ENCODE data around the gene MYRIP.

Gene MYRIP

GRCh38 chr3:40160933-40161332 lies 351.5 kb downstream of the MYRIP start:
- no peaks in the 10 kb centered on the region for H3K27me3 ChIP-seq (ENCODE audit: control insufficient read depth, insufficient read depth, low read length)
- no peaks in the 10 kb centered on the region for H3K4me1 ChIP-seq (ENCODE audit: control insufficient read depth, insufficient read depth, low read length)
- H3K36me3 ChIP-seq (ENCODE audit: control insufficient read depth, insufficient read depth, low read length): no peaks in the 10 kb centered on the region
- H3K9ac ChIP-seq (ENCODE audit: low read depth, low read length): no peak overlapping the region
- no peaks in the 10 kb centered on the region for H3K9me3 ChIP-seq (ENCODE audit: control insufficient read depth, insufficient read depth, low read length)
- no peak overlapping the region for H3K4me3 ChIP-seq (ENCODE audit: low read depth, low read length)

DNA sequence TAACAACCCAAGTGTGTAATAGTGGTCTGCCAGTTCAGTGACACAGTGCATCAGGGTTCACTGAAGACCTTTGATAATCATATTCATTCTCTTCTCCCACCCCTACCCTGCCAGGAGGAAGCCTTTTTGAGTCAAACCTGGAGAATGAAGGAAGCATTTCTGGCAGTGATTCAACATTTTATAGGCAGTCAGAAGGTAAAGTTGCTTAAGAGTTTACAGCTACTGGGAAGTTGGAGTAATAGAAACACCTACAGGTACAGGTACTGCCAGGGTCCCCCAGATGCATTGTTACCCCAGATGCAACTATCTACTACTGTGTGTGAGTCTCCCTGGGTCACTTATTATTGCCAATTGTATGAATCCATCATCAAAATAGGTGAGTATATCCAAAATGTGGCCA lies 353.2 kb downstream of the MYRIP start:
- Histone ChIP-seq H3K27me3 (ENCODE audit: control insufficient read depth, insufficient read depth, low read length) (no peaks in the 10 kb centered on the region), H3K4me3 (ENCODE audit: low read depth, low read length) (no peak overlapping the region), H3K9me3 (ENCODE audit: control insufficient read depth, insufficient read depth, low read length) (no peaks in the 10 kb centered on the region), H3K9ac (ENCODE audit: low read depth, low read length) (no peak overlapping the region), H3K4me1 (ENCODE audit: control insufficient read depth, insufficient read depth, low read length) (no peaks in the 10 kb centered on the region), H3K36me3 (ENCODE audit: control insufficient read depth, insufficient read depth, low read length) (no peaks in the 10 kb centered on the region)

DNA sequence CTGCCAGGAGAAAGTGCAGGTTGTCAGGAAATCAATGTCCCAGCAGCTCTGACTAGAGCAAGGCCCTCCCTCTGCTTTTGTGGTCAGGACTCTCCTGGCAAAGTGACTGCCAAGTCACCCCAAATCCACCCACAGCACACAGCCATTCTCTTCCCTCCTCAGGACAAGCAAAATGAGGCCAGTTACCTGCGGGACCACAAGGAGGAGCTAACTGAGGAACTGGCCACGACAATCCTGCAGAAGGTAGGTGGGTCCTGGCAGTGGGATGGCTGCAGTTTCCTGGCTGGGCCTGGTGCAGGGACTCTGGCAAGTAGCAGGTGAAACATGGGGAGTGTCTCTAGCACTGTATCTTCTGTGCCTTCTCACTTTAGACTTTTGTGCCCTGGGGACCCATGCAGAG lies 357.6 kb downstream of the MYRIP start:
- H3K9ac ChIP-seq (ENCODE audit: low read depth, low read length): no peak overlapping the region
- peaks cover 4% of the 10 kb centered on the region for H3K4me1 ChIP-seq (ENCODE audit: control insufficient read depth, insufficient read depth, low read length)
- H3K4me3 ChIP-seq (ENCODE audit: low read depth, low read length): no peak overlapping the region
- no peaks in the 10 kb centered on the region for H3K36me3 ChIP-seq (ENCODE audit: control insufficient read depth, insufficient read depth, low read length)
- H3K27me3 ChIP-seq (ENCODE audit: control insufficient read depth, insufficient read depth, low read length): no peaks in the 10 kb centered on the region
- H3K9me3 ChIP-seq (ENCODE audit: control insufficient read depth, insufficient read depth, low read length): no peaks in the 10 kb centered on the region

DNA sequence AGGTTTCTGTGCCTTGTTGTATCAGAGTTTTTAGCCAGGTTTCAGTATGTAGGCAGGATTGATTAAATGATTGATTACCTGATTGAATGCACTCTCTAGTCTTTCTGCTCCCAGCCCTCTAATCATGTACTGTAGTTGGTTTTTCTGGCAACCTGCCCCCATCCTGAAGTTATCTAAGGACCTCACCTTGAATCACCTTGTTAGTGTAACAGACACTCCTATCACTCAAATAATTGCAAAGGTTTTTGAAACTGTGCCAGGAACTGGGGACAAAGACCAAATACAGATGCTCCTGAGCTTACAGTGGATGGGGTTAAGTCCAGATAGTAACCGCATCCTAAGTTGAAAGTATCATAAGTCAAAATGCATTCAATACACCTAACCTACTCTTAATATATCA lies 358.5 kb downstream of the MYRIP start:
- H3K4me3 ChIP-seq (ENCODE audit: low read depth, low read length): no peak overlapping the region
- H3K27me3 ChIP-seq (ENCODE audit: control insufficient read depth, insufficient read depth, low read length): no peaks in the 10 kb centered on the region
- no peaks in the 10 kb centered on the region for H3K36me3 ChIP-seq (ENCODE audit: control insufficient read depth, insufficient read depth, low read length)
- no peak overlapping the region for H3K9ac ChIP-seq (ENCODE audit: low read depth, low read length)
- H3K9me3 ChIP-seq (ENCODE audit: control insufficient read depth, insufficient read depth, low read length): no peaks in the 10 kb centered on the region
- peaks cover 4% of the 10 kb centered on the region for H3K4me1 ChIP-seq (ENCODE audit: control insufficient read depth, insufficient read depth, low read length)

GRCh38 chr3:40169983-40170382 lies 360.6 kb downstream of the MYRIP start:
- no peaks in the 10 kb centered on the region for H3K27me3 ChIP-seq (ENCODE audit: control insufficient read depth, insufficient read depth, low read length)
- no peak overlapping the region for H3K9ac ChIP-seq (ENCODE audit: low read depth, low read length)
- H3K4me3 ChIP-seq (ENCODE audit: low read depth, low read length): no peak overlapping the region
- H3K4me1 ChIP-seq (ENCODE audit: control insufficient read depth, insufficient read depth, low read length): peaks cover 4% of the 10 kb centered on the region
- H3K9me3 ChIP-seq (ENCODE audit: control insufficient read depth, insufficient read depth, low read length): no peaks in the 10 kb centered on the region
- no peaks in the 10 kb centered on the region for H3K36me3 ChIP-seq (ENCODE audit: control insufficient read depth, insufficient read depth, low read length)

- Histone ChIP-seq H3K4me3 (ENCODE audit: low read depth, low read length) (no peak overlapping the region), H3K27me3 (ENCODE audit: control insufficient read depth, insufficient read depth, low read length) (no peaks in the 10 kb centered on the region), H3K4me1 (ENCODE audit: control insufficient read depth, insufficient read depth, low read length) (peaks cover 4% of the 10 kb centered on the region), H3K36me3 (ENCODE audit: control insufficient read depth, insufficient read depth, low read length) (no peaks in the 10 kb centered on the region), H3K9ac (ENCODE audit: low read depth, low read length) (no peak overlapping the region), H3K9me3 (ENCODE audit: control insufficient read depth, insufficient read depth, low read length) (no peaks in the 10 kb centered on the region)
These were observed 361.0 kb downstream of the MYRIP start for GRCh38 chr3:40170395-40170794.

GRCh38 chr3:40172560-40172959 lies 363.2 kb downstream of the MYRIP start:
- H3K9ac ChIP-seq (ENCODE audit: low read depth, low read length): no peak overlapping the region
- H3K9me3 ChIP-seq (ENCODE audit: control insufficient read depth, insufficient read depth, low read length): no peaks in the 10 kb centered on the region
- H3K36me3 ChIP-seq (ENCODE audit: control insufficient read depth, insufficient read depth, low read length): no peaks in the 10 kb centered on the region
- no peaks in the 10 kb centered on the region for H3K27me3 ChIP-seq (ENCODE audit: control insufficient read depth, insufficient read depth, low read length)
- peaks cover 4% of the 10 kb centered on the region for H3K4me1 ChIP-seq (ENCODE audit: control insufficient read depth, insufficient read depth, low read length)
- no peak overlapping the region for H3K4me3 ChIP-seq (ENCODE audit: low read depth, low read length)

GRCh38 chr3:40173227-40173721 lies 363.9 kb downstream of the MYRIP start:
- Histone ChIP-seq H3K4me1 (ENCODE audit: control insufficient read depth, insufficient read depth, low read length) (peaks cover 4% of the 10 kb centered on the region), H3K9ac (ENCODE audit: low read depth, low read length) (no peak overlapping the region), H3K9me3 (ENCODE audit: control insufficient read depth, insufficient read depth, low read length) (no peaks in the 10 kb centered on the region), H3K4me3 (ENCODE audit: low read depth, low read length) (no peak overlapping the region), H3K36me3 (ENCODE audit: control insufficient read depth, insufficient read depth, low read length) (no peaks in the 10 kb centered on the region), H3K27me3 (ENCODE audit: control insufficient read depth, insufficient read depth, low read length) (no peaks in the 10 kb centered on the region)

- Histone ChIP-seq H3K36me3 (ENCODE audit: control insufficient read depth, insufficient read depth, low read length) (no peaks in the 10 kb centered on the region), H3K4me1 (ENCODE audit: control insufficient read depth, insufficient read depth, low read length) (peaks cover 2% of the 10 kb centered on the region), H3K27me3 (ENCODE audit: control insufficient read depth, insufficient read depth, low read length) (no peaks in the 10 kb centered on the region), H3K4me3 (ENCODE audit: low read depth, low read length) (no peak overlapping the region), H3K9ac (ENCODE audit: low read depth, low read length) (no peak overlapping the region), H3K9me3 (ENCODE audit: control insufficient read depth, insufficient read depth, low read length) (no peaks in the 10 kb centered on the region)
These were observed 368.7 kb downstream of the MYRIP start for GRCh38 chr3:40178012-40178594.

- Histone ChIP-seq H3K9me3 (ENCODE audit: control insufficient read depth, insufficient read depth, low read length) (no peaks in the 10 kb centered on the region), H3K4me3 (ENCODE audit: low read depth, low read length) (no peak overlapping the region), H3K36me3 (ENCODE audit: control insufficient read depth, insufficient read depth, low read length) (no peaks in the 10 kb centered on the region), H3K4me1 (ENCODE audit: control insufficient read depth, insufficient read depth, low read length) (peaks cover 2% of the 10 kb centered on the region), H3K9ac (ENCODE audit: low read depth, low read length) (no peak overlapping the region), H3K27me3 (ENCODE audit: control insufficient read depth, insufficient read depth, low read length) (no peaks in the 10 kb centered on the region)
These were observed 369.6 kb downstream of the MYRIP start for GRCh38 chr3:40179016-40179415.

DNA sequence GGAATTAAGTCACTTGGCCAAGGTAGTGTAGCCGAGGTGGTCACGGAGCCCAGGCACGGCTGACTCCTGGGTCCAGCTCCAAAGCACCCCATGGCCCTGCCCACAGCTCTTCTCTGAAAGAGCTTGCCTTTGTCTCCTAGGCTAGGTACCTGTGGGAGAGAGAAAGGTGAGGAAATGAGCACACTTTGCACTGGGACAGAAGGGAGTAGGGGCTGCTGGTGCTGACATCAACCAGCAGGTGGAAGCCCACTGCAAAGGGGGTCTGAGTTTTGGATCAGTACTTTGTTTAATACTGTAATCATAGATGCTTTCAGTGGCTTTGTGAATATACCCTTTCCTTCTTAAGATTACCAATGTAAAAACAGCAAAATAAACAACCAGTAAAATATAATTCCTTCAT lies 371.8 kb downstream of the MYRIP start:
- H3K9ac ChIP-seq (ENCODE audit: low read depth, low read length): no peak overlapping the region
- no peaks in the 10 kb centered on the region for H3K9me3 ChIP-seq (ENCODE audit: control insufficient read depth, insufficient read depth, low read length)
- no peaks in the 10 kb centered on the region for H3K36me3 ChIP-seq (ENCODE audit: control insufficient read depth, insufficient read depth, low read length)
- H3K27me3 ChIP-seq (ENCODE audit: control insufficient read depth, insufficient read depth, low read length): no peaks in the 10 kb centered on the region
- H3K4me1 ChIP-seq (ENCODE audit: control insufficient read depth, insufficient read depth, low read length): peaks cover 2% of the 10 kb centered on the region
- H3K4me3 ChIP-seq (ENCODE audit: low read depth, low read length): no peak overlapping the region

GRCh38 chr3:40185029-40185695 lies 375.8 kb downstream of the MYRIP start:
- Histone ChIP-seq H3K9ac (ENCODE audit: low read depth, low read length) (no peak overlapping the region), H3K4me1 (ENCODE audit: control insufficient read depth, insufficient read depth, low read length) (no peaks in the 10 kb centered on the region), H3K27me3 (ENCODE audit: control insufficient read depth, insufficient read depth, low read length) (no peaks in the 10 kb centered on the region), H3K4me3 (ENCODE audit: low read depth, low read length) (no peak overlapping the region), H3K9me3 (ENCODE audit: control insufficient read depth, insufficient read depth, low read length) (no peaks in the 10 kb centered on the region), H3K36me3 (ENCODE audit: control insufficient read depth, insufficient read depth, low read length) (no peaks in the 10 kb centered on the region)

Measured in iPS-15b (cell line).